ENCODE measurements around the gene PADI6. TPM values are rescaled to one million over a fixed set of nuclear protein-coding genes. Genes with fewer than 3 reads are reported as not detected.

The PADI6 gene
- total and polyA plus RNA-seq, 2 donors (not counting 1 experiment from before 2014, with no cell fraction given): 0.04 TPM; not detected in 1

DNA sequence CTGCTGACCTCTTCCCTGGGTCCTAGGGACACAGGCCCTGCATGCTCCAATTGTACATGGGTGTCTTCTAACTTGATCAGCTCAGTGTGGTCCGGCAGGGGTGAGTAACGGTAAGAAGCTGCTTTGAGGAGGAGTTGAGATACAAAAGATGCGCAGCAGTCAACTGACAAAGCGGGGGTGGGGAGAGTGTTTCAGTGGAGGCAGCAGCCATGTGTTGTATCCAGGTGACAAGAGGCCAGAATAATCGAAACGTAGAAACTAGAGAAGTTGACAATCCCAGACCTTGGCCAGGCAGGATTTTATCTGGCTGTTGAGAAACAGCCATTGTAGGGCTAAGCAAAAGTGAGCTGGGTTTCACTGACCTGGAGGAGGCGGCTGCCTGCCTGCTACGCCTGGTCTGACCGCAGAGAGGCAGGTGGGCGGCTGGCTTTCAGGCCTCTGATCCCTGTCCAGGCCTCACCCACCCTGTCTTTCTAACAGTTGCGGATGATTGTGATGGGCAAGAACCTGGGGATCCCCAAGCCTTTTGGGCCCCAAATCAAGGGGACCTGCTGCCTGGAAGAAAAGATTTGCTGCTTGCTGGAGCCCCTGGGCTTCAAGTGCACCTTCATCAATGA lies 28.8 kb downstream of the PADI6 start:
- Histone ChIP-seq H3K27ac (ENCODE audit: low read length in 2 of 2) (no peak overlapping the region), H3K27me3 (replicated peaks in 1 of 4; ENCODE audit: control extremely low read depth in 1 of 4, control insufficient read depth in 3 of 4, insufficient read depth in 4 of 4, low read length in 3 of 4) (peaks cover 0 to 3% (median 0%) of the 10 kb centered on the region in 4 experiments), H3K4me1 (ENCODE audit: control insufficient read depth in 2 of 2, insufficient read depth in 2 of 2, low read length in 2 of 2) (no peaks in the 10 kb centered on the region), H3K4me3 (ENCODE audit: control extremely low read depth in 1 of 5, extremely low read depth in 1 of 5, insufficient read depth in 1 of 5, low read depth in 2 of 5, low read length in 4 of 5) (no peak overlapping the region), H3K79me2 (ENCODE audit: control insufficient read depth, insufficient read depth, low read length) (no peaks in the 10 kb centered on the region), H4K20me1 (ENCODE audit: control insufficient read depth, insufficient read depth, low read length, poor library complexity, severe bottlenecking) (no peaks in the 10 kb centered on the region), H3K9ac (ENCODE audit: low read length) (no peak overlapping the region), H2AFZ (ENCODE audit: insufficient read depth, low read depth, low read length, poor library complexity, severe bottlenecking) (no peak overlapping the region), H3K36me3 (replicated peaks in 1 of 2; ENCODE audit: control extremely low read depth in 1 of 2, control insufficient read depth in 1 of 2, extremely low read depth in 1 of 2, insufficient read depth in 2 of 2, low read length in 1 of 2) (no peaks in the 10 kb centered on the region), H3K9me3 (ENCODE audit: control extremely low read depth in 1 of 3, control insufficient read depth in 2 of 3, insufficient read depth in 1 of 3, low read length in 2 of 3) (no peaks in the 10 kb centered on the region), H3K4me2 (replicated peaks; ENCODE audit: low read depth, low read length, poor library complexity, severe bottlenecking) (no peak overlapping the region)
- CTCF ChIA-PET: no interaction called here
- Mint-ChIP-seq H3K9me3 (ENCODE audit: insufficient read depth) (no peaks in the 10 kb centered on the region), H3K27ac (no peak overlapping the region), H3K4me3 (no peak overlapping the region), H3K27me3 (no peaks in the 10 kb centered on the region), H3K4me1 (no peaks in the 10 kb centered on the region)
- no peak for TF ChIP-seq EZH2 (IDR thresholded peaks at IDR 0.05; ENCODE audit: borderline replicate concordance, insufficient read depth, low read depth, low read length, poor library complexity, severe bottlenecking)
- TF ChIP-seq, protein P1, sequence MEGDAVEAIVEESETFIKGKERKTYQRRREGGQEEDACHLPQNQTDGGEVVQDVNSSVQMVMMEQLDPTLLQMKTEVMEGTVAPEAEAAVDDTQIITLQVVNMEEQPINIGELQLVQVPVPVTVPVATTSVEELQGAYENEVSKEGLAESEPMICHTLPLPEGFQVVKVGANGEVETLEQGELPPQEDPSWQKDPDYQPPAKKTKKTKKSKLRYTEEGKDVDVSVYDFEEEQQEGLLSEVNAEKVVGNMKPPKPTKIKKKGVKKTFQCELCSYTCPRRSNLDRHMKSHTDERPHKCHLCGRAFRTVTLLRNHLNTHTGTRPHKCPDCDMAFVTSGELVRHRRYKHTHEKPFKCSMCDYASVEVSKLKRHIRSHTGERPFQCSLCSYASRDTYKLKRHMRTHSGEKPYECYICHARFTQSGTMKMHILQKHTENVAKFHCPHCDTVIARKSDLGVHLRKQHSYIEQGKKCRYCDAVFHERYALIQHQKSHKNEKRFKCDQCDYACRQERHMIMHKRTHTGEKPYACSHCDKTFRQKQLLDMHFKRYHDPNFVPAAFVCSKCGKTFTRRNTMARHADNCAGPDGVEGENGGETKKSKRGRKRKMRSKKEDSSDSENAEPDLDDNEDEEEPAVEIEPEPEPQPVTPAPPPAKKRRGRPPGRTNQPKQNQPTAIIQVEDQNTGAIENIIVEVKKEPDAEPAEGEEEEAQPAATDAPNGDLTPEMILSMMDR (IDR thresholded peaks at IDR 0.05): no peak
- intact Hi-C loops (cut with micrococcal nuclease): no loop called here
- 94% methylated on average over 11 of the region's 11 CpGs for WGBS (ENCODE audit: insufficient coverage)
- ATAC-seq (ENCODE audit: low read depth) (no peak), DNase-seq (no peak)
- POLR2A ChIA-PET: no interaction called here

DNA sequence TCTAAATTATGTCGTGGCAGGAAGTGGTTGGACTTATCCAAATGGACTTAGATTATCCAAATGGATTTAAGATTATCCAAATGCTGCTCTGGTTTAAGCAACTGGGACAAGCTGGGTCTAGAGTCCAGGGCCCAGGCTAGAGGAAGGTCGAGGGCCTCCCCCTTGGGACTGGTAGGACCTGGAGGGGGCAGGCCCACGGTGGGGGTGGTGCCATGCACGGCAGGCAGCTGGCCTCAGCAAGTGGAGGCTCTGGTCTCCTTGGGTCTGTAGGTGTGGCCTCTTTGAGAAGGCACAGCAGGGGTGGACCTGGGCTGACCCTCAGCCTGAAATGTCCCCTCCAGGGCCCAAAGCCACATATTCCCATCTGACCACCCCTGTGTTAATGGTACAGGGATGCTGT lies 29.8 kb downstream of the PADI6 start:
- no peak overlapping the region for H3K4me2 ChIP-seq (replicated peaks; ENCODE audit: low read depth, low read length, poor library complexity, severe bottlenecking)
- H2AFZ ChIP-seq (ENCODE audit: insufficient read depth, low read depth, low read length, poor library complexity, severe bottlenecking): no peak overlapping the region
- no peaks in the 10 kb centered on the region for H3K27me3 Mint-ChIP-seq
- no peak overlapping the region for H3K27ac Mint-ChIP-seq
- no peak for ATAC-seq (ENCODE audit: low read depth)
- no peaks in the 10 kb centered on the region for H3K9me3 Mint-ChIP-seq (ENCODE audit: insufficient read depth)
- H3K4me1 Mint-ChIP-seq: no peaks in the 10 kb centered on the region
- WGBS (ENCODE audit: insufficient coverage): 38% methylated on average over 1 of the region's 4 CpGs
- H3K27me3 ChIP-seq (replicated peaks in 1 of 4; ENCODE audit: control extremely low read depth in 1 of 4, control insufficient read depth in 3 of 4, insufficient read depth in 4 of 4, low read length in 3 of 4): no peaks in the 10 kb centered on the region
- H4K20me1 ChIP-seq (ENCODE audit: control insufficient read depth, insufficient read depth, low read length, poor library complexity, severe bottlenecking): no peaks in the 10 kb centered on the region
- intact Hi-C loops (cut with micrococcal nuclease): no loop called here
- no peak for TF ChIP-seq EZH2 (IDR thresholded peaks at IDR 0.05; ENCODE audit: borderline replicate concordance, insufficient read depth, low read depth, low read length, poor library complexity, severe bottlenecking)
- TF ChIP-seq, protein P1 (IDR thresholded peaks at IDR 0.05): no peak
- H3K27ac ChIP-seq (ENCODE audit: low read length in 2 of 2): no peak overlapping the region
- H3K4me3 Mint-ChIP-seq: no peak overlapping the region
- DNase-seq: no peak
- no peaks in the 10 kb centered on the region for H3K79me2 ChIP-seq (ENCODE audit: control insufficient read depth, insufficient read depth, low read length)
- CTCF ChIA-PET: no interaction called here
- no peak overlapping the region for H3K9ac ChIP-seq (ENCODE audit: low read length)
- POLR2A ChIA-PET: interaction anchor here (0.5 kb wide), 1 partner anchor 59 kb away, joined by 7 read pairs; no protein-coding TSS in a partner anchor
- H3K4me3 ChIP-seq (ENCODE audit: control extremely low read depth in 1 of 5, extremely low read depth in 1 of 5, insufficient read depth in 1 of 5, low read depth in 2 of 5, low read length in 4 of 5): no peak overlapping the region
- H3K36me3 ChIP-seq (replicated peaks in 1 of 2; ENCODE audit: control extremely low read depth in 1 of 2, control insufficient read depth in 1 of 2, extremely low read depth in 1 of 2, insufficient read depth in 2 of 2, low read length in 1 of 2): peaks cover 0 to 6% of the 10 kb centered on the region in 2 experiments
- H3K9me3 ChIP-seq (ENCODE audit: control extremely low read depth in 1 of 3, control insufficient read depth in 2 of 3, insufficient read depth in 1 of 3, low read length in 2 of 3): no peaks in the 10 kb centered on the region
- H3K4me1 ChIP-seq (ENCODE audit: control insufficient read depth in 2 of 2, insufficient read depth in 2 of 2, low read length in 2 of 2): no peaks in the 10 kb centered on the region

All from B cell (primary cell).